ENCODE results near the gene WDR38. TPM values are rescaled to one million over a fixed set of nuclear protein-coding genes. Genes with fewer than 3 reads are reported as not detected.

WDR38 gene
- total RNA-seq, 1 donor from 2014 or later = not detected

DNA sequence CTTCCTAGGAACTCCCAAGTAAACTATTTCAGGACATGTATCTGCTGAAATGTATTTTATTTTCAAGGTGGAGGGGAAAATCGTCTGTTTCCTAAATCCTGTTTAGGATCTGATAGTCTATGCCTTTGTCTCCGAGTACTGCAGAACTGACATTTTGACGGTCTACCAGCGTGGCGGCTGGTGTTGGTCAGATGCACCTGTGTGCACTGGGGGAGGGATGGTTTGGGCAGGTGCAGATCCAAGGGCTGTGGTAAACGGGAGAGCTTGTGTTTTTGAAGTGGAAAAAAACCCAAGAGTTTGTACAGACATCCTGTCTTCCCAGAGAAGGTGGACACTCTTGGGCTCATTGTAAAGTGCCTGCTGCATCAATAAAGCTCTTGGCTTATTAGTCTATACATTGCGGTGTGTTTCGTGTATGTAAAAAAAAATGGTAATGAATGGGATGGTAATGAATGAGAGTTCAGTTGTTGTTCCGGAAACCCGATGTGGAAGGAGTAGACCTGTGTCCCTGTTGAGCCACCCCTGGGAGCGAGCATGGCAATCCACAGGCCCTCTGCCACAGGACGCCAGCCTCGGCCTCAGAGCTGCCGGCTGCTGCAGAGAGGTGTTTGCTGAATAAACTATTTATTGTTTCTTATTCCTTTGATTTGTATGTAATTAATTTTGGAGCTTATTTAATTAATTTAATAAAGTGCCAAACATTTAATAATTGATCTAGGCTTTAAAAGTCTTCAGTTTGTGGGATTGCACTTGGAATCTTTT, 23.9 kb downstream of the WDR38 start:
- no peaks in the 10 kb centered on the region for H3K27me3 Mint-ChIP-seq
- H3K4me3 Mint-ChIP-seq (ENCODE audit: low read depth) = no peak overlapping the region
- no peaks in the 10 kb centered on the region for H3K4me1 Mint-ChIP-seq (ENCODE audit: low read depth)
- no peak for DNase-seq (ENCODE audit: low spot score, unreplicated experiment)
- H3K27ac Mint-ChIP-seq = no peak overlapping the region
- TF ChIP-seq, protein P1, sequence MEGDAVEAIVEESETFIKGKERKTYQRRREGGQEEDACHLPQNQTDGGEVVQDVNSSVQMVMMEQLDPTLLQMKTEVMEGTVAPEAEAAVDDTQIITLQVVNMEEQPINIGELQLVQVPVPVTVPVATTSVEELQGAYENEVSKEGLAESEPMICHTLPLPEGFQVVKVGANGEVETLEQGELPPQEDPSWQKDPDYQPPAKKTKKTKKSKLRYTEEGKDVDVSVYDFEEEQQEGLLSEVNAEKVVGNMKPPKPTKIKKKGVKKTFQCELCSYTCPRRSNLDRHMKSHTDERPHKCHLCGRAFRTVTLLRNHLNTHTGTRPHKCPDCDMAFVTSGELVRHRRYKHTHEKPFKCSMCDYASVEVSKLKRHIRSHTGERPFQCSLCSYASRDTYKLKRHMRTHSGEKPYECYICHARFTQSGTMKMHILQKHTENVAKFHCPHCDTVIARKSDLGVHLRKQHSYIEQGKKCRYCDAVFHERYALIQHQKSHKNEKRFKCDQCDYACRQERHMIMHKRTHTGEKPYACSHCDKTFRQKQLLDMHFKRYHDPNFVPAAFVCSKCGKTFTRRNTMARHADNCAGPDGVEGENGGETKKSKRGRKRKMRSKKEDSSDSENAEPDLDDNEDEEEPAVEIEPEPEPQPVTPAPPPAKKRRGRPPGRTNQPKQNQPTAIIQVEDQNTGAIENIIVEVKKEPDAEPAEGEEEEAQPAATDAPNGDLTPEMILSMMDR (IDR thresholded peaks at IDR 0.05; ENCODE audit: unreplicated experiment) = no peak
- H3K36me3 Mint-ChIP-seq (ENCODE audit: insufficient read depth) = peaks cover 14% of the 10 kb centered on the region
- H3K9me3 Mint-ChIP-seq (ENCODE audit: low read depth) = no peaks in the 10 kb centered on the region

DNA sequence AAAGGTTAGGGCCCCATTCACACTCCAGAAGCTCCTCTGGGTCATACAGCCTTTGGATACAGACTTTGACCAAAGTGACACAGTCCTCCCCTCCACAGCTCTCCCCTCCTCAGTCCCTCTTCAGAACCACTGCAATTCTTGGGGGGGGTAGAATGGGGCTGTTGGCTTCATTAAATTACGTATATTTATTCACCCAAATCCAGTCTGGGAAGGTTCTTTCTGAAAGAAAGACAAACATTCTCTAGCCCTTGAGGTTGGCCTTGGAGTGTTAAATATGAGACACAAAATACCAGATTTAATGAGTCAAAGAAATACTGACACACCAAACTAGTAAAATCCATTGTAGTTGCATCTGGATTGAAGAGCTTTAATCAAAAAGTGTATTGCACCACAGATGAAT, 24.8 kb downstream of the WDR38 start:
- peaks cover 13% of the 10 kb centered on the region for H3K36me3 Mint-ChIP-seq (ENCODE audit: insufficient read depth)
- no peaks in the 10 kb centered on the region for H3K4me1 Mint-ChIP-seq (ENCODE audit: low read depth)
- no peak overlapping the region for H3K4me3 Mint-ChIP-seq (ENCODE audit: low read depth)
- H3K27me3 Mint-ChIP-seq = no peaks in the 10 kb centered on the region
- no peaks in the 10 kb centered on the region for H3K9me3 Mint-ChIP-seq (ENCODE audit: low read depth)
- peak overlapping the region; percentile 29 for H3K27ac Mint-ChIP-seq
- TF ChIP-seq, protein P1 (IDR thresholded peaks at IDR 0.05; ENCODE audit: unreplicated experiment) = no peak
- DNase-seq (ENCODE audit: low spot score, unreplicated experiment) = no peak

DNA sequence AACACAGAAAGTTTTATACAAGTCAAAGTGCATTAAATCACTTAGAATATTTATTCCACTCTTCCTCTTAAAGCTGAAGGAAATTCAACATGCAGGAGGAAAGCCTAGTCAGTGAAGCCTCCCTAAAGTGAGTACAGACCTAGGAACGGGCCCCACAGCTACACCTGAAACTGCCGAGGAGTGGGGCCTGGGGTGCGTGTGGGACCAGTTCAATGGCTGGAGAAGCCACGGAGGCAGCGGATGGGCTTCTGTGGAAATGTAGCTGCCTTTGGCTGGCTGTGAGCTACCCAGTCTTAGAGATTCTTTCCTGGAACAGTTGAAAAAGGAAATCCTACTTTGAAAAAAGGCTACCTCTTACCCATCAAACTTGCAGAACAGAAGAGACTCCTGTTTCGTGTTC, 25.3 kb downstream of the WDR38 start:
- H3K9me3 Mint-ChIP-seq (ENCODE audit: low read depth) = no peaks in the 10 kb centered on the region
- H3K36me3 Mint-ChIP-seq (ENCODE audit: insufficient read depth) = peaks cover 11% of the 10 kb centered on the region
- DNase-seq (ENCODE audit: low spot score, unreplicated experiment) = no peak
- TF ChIP-seq, protein P1 (IDR thresholded peaks at IDR 0.05; ENCODE audit: unreplicated experiment) = no peak
- no peak overlapping the region for H3K4me3 Mint-ChIP-seq (ENCODE audit: low read depth)
- no peaks in the 10 kb centered on the region for H3K4me1 Mint-ChIP-seq (ENCODE audit: low read depth)
- peak overlapping the region; percentile 29 for H3K27ac Mint-ChIP-seq
- no peaks in the 10 kb centered on the region for H3K27me3 Mint-ChIP-seq

DNA sequence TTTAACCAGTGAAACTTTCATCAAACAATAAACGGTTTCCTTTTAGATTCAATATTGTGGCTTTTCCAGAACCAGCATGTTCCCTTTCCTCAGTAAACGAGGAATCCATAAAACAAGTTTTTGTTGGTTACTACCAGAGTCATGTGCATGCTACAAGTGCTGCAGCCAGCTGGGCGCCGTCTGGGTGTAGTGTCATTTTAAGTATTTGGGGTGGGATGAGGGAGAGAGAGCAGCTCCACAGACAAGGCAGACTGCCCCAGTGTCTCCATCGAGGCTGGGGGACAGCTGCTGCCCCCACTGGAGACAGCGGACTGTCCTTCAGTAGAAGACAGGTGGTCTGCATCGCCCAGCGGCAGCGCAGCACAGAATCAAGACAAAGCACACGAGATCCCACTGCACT, 26.0 kb downstream of the WDR38 start:
- DNase-seq (ENCODE audit: low spot score, unreplicated experiment) = no peak
- Mint-ChIP-seq H3K27ac (no peak overlapping the region), H3K4me1 (ENCODE audit: low read depth) (no peaks in the 10 kb centered on the region), H3K36me3 (ENCODE audit: insufficient read depth) (peaks cover 11% of the 10 kb centered on the region), H3K27me3 (no peaks in the 10 kb centered on the region), H3K9me3 (ENCODE audit: low read depth) (no peaks in the 10 kb centered on the region), H3K4me3 (ENCODE audit: low read depth) (no peak overlapping the region)
- TF ChIP-seq, protein P1 (IDR thresholded peaks at IDR 0.05; ENCODE audit: unreplicated experiment) = no peak

DNA sequence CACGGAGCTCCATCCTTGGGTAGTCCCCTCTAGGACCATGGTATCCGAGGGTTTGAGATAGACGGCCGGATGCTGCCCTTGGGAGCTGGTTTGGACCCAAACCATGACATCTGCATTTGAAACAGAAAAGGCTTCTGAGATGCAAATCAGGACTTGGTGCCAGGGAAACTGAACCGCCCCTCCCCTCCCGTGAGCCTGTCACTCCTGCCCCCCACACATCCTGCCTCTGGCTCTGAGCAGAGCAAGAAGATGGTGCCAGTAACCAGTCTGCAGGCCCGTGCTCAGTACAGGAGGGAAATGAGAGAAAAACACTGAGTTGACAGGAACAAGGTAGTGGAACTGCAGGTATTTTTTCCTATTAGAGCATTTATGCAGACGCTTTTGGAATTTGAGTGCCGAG, 27.2 kb downstream of the WDR38 start:
- H3K4me3 Mint-ChIP-seq (ENCODE audit: low read depth) = no peak overlapping the region
- H3K4me1 Mint-ChIP-seq (ENCODE audit: low read depth) = no peaks in the 10 kb centered on the region
- no peak overlapping the region for H3K27ac Mint-ChIP-seq
- no peaks in the 10 kb centered on the region for H3K9me3 Mint-ChIP-seq (ENCODE audit: low read depth)
- peaks cover 11% of the 10 kb centered on the region for H3K36me3 Mint-ChIP-seq (ENCODE audit: insufficient read depth)
- DNase-seq (ENCODE audit: low spot score, unreplicated experiment) = no peak
- H3K27me3 Mint-ChIP-seq = no peaks in the 10 kb centered on the region
- TF ChIP-seq, protein P1 (IDR thresholded peaks at IDR 0.05; ENCODE audit: unreplicated experiment) = no peak

All from progenitor cell of endocrine pancreas (in vitro differentiated cells).